Stimulated activated CD8-positive, alpha-beta memory T cell treated with anti-CD3 and anti-CD28 coated beads, Interleukin-7, amount 100 ng/mL, for 24 hours (primary cell): Measurements from ENCODE around the gene APOBEC3H.

Source experiments
- DNase-seq: peaks from one replicate; pipeline ENCODE4 v3.0.0-alpha.2; 2020; ENCODE audit warnings: low read depth

Gene APOBEC3H

DNA sequence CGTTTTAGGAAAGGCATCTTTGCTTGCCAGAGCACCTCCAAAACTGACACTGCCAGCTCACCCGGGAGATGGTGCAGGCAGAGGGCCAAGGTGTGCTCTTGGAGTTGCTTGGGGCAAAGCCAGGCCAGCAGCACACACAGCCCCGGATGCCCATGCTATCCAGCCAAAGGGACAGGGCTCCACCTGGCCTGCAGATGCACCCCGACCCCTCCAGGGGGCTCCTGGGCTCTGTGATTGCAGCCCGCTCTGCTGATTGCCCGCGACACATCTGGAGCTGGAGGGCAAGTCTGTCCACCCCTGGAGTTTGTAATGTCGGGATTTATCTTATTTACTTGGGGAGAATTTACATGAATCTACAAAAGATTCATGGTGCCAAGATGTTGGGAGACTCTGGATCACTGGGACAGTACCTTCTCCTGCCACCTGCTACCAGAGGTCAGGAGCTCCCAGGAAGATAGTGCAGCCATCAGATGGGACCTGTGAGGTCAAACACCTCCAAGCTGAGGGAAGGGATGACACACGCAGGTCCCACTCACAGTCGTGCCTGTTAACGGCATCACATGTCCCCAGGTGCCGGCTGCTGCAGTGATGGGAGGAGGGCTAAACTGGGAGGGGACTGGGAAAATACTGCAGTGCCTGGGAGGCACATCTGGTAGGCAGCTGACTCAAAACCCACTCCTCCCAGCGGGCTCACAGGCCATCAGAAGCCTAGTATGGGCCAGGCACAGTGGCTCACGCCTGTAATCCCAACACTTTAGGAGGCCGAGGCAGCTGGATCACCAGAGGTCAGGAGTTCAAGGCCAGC is 38.2 kb downstream of the APOBEC3H start:
- DNase-seq = no peak

GRCh38 chr22:39136317-39136716 is 39.3 kb downstream of the APOBEC3H start:
- DNase-seq = no peak

DNA sequence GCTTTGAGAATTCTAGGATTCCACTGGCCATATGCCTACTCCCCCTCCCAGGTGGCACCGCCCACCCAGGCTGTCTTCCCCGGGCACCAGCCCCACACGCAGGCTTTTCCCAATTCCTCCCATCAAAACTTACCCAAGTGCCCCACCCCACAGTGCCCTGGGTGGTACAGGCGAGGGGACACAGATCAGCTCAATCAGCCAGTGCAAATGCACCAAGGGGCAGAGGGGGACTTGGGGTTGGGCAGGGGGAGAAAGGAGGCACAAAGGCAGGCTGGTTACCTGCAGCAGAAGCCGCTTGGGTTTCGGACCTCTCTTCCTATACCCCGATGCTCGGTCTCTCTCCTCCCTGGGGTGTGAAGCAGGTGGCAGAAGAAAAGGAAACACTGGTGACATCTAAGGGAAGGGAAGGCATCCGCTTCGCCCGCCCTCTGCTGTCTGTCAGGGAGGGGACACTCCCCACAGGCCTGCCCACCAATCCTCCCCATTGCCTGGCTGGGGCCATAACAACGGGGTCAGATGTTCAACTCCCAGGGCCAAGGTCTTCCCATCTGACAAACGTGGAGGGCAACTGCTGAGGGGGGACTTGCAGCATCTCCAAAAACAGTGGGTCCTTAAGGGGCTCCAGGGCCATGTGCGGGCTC is 41.4 kb downstream of the APOBEC3H start:
- DNase-seq = no peak

GRCh38 chr22:39139933-39140332 is 42.9 kb downstream of the APOBEC3H start:
- DNase-seq = no peak

DNA sequence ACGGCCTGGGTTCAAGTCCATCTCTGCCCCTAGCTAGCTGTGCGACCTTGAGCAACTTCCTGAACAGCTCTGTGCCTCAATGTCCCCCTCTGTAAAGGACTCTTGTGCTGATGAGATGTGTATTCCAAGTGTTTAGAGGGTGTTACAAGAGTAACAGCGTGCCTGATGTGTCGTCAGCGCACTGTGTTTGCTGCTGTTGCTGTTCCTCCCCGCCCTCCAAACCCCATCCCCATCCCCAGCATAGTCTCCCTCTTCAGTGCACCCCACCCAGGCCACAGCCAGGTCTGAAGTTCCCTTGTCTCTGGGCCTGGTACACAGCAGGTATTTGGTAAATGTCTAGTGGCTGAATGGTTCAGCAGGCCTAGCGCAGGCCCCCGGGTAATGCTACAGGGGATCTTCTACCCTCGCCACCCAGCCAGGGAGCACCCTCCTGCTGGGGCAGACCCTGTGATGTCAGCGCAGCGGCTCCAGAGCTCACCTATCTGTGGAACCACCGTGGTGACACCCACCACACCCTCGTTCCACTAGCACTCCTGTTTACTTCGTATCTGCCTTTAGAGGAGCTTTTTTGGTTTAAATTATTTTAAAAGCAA is 45.1 kb downstream of the APOBEC3H start:
- DNase-seq = no peak

- DNase-seq = no peak
Measured at GRCh38 chr22:39144101-39144767, 47.2 kb downstream of the APOBEC3H start.

DNA sequence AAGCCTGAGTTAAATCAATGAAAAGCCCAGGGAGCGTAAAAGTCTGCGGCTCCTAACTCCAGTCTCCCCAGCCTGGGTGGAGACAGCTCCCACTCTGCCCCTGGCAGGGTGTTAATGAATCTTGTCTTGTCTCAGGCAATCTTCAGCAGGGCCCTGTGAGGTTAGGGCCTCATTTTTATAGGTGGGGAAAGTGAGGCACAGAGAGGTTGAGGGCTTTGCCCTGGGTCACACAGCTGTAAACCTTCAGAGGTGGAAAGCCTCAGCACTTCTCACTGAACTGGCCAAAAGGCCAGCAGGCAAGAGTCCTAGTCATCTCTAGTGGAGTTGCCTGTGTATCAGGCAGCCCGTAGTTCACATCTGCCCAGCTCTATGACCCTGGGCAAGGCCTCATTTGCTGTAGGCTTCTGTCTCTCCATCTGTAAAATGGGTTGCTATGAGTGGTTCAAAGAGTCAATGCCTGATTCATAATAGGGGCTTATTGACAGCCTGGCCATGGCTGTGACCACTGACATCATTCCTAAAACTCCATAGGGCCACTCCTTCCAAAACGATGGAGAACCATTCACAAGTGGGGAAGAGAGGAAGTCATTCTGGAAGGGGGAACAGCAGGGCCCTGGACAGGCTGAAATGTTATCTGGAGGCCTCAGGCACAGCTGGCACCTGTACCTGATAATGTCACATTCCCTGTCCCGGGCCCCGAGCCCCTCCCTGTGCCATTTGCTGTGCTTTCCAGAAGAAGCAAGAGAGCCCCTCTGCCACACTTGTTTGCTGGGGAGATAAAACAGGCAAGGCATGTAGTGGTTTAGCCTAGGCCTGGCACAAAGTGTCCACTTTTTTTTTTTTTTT is 49.4 kb downstream of the APOBEC3H start:
- no peak for DNase-seq

GRCh38 chr22:39147335-39148025 is 50.4 kb downstream of the APOBEC3H start:
- no peak for DNase-seq

GRCh38 chr22:39148026-39148726 is 51.1 kb downstream of the APOBEC3H start:
- DNase-seq = no peak

DNA sequence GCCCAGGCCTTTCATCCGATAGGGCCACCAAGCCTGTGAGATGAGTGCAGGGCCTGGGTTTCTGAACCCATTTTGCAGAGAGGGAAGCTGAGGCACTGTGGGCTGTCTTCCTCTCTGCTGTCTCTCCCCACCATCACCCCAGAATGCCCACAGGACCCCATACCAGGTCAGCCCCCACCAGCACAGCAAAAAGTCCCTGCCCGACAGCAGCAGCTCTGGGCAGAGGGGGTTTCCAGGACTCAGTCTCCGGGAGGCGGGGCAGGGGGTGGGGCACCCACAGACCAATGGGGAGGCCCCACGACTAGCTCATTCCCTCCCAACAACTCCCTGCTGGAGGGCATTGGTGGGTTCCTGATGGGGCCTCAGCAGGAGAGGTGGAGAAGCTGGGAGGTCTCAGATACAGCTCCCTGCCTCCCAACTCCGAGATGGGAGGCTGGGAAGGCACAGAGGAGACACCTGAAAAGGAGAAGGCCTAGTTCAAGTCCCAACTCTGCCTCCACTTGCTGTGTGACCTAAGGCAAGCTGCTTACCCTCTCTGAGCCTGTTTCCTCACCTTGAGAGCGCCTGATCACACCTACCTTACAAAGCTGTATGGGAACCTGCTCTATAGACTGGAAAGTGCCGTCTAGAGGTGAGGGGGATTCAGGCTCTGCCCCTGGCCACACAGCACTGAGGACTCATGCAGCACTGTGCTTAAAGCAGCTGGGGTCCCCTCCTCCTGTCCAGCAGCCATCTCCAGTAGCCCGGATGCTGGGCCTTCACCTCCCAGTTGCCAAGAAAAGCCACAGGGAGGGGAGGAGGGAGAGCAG is 51.9 kb downstream of the APOBEC3H start:
- peak; percentile 60 for DNase-seq

GRCh38 chr22:39149915-39150847 is 53.1 kb downstream of the APOBEC3H start:
- DNase-seq = no peak

DNA sequence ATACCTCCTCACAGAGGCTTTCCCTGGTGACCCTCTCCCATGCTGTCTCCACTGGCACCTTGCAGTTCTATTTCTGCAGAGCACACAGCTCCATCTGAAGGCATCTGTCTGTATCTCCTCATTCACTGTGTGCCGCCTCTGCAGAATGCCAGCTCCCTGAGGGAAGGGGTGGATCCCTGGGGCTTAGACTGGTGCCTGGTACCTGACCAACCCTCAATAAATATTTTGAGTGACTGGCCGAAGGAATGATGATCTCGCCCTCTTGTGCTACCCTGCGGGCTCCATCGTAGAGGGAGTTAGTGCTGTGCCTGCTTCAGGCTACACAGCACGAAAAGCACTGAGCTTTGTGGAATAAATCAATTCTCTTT is 53.8 kb downstream of the APOBEC3H start:
- no peak for DNase-seq

DNA sequence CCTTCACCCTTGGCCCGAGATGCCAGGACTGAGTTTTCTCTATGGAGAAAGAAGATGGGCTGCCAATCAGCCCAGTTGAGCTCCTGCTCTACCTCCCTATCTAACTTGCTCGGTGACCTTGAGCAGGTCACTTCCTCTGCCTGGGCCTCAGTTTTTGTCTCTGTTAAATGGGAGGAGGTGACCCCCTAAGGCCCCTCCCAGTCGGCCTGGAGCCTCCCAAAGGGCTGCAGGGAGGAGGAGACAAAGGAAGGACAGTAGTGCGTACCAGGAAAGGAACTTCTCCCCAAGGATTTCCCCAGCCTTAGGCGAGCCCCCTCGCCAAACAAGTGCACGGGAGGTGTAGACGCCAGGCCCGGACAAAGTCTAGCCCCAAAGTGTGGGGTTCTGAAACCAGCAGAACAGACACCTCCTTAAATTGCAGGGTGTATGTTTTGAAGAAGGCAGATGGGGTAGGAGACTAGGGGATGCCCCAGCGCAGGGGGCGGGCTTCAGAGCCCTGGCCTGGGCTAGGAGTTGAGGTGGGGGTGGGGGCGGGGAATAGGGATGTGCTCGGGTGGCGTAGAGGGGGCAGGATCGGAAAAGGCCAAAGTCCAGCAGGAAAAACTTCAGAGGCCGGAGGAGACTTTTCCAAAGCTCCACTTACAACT is 54.4 kb downstream of the APOBEC3H start:
- no peak for DNase-seq

DNA sequence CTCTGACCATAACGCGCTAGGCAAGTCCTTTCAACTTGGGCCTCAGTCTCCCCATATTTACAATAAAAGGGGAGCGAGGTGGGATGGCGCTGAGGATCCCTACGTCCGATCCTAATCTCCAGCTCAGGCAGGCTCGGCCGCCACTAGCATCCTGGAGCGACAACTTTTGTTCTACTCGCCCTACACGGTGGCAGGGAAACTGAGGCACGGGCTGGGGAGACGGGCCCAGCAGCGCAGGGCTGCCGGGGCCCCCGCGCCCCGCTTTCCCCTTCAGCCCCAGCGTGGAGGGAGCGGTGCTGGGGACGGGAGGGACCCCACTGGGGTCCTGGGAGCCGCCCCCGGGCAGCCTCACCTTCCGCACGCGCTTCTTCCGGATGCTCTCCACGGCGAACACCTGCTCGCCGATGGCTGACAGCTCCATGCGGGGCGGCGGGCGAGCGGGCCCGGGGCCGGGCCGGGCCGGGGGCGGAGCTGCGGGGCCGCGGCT is 55.0 kb downstream of the APOBEC3H start:
- no peak for DNase-seq

- peak; percentile 69 for DNase-seq
Measured at GRCh38 chr22:39152511-39153219, 55.6 kb downstream of the APOBEC3H start, which contains the start of gene CBX7. TSS of gene CBX7 (minus strand) at chr22:39152680. CDS start at chr22:39152444, 236 bp downstream.

DNA sequence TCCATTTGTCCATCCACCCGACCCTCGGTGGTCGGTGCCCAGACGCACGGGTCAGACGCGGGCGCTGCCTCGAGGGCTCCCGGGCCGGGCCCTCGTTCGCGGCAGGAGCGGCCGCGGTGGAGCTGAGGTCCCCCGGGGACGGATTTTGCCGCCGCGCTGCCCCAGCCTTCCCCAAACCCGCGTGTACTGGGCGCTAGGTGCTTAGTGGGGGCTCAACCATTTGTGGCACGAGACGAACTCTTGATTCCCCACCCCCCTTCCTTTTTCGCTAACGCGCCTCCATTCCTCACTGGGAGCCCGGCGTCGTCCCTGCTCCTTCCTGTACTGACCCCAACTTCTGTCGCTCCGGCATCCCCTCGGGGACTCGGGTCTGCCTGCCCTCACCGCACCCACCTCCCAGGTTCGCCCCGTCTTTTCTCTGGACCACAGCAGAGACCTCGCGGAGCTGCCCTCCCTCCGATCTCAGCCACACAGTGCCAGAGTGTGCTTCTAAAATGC is 56.2 kb downstream of the APOBEC3H start:
- DNase-seq = no peak
